ENCODE measurements around the gene CNTNAP2.

- TF ChIP-seq CTCF (conservative IDR thresholded peaks at IDR 0.05 in 1 of 2, IDR thresholded peaks at IDR 0.05 in 1 of 2; ENCODE audit: low read depth in 1 of 2, low read length in 2 of 2): no peak
- no peak for TF ChIP-seq EZH2 (IDR thresholded peaks at IDR 0.05; ENCODE audit: low read length, missing control alignments)
Measured at GRCh38 chr7:147510923-147511322, 1394.3 kb downstream of the CNTNAP2 start.

Measured in fibroblast of lung (primary cell).